ENCODE data around the gene ZDHHC21. TPM values are rescaled to one million over a fixed set of nuclear protein-coding genes. Genes with fewer than 3 reads are reported as not detected.

Gene ZDHHC21
- polyA plus RNA-seq, 3 donors = 0.34 to 2.0 (median 1.0) TPM

DNA sequence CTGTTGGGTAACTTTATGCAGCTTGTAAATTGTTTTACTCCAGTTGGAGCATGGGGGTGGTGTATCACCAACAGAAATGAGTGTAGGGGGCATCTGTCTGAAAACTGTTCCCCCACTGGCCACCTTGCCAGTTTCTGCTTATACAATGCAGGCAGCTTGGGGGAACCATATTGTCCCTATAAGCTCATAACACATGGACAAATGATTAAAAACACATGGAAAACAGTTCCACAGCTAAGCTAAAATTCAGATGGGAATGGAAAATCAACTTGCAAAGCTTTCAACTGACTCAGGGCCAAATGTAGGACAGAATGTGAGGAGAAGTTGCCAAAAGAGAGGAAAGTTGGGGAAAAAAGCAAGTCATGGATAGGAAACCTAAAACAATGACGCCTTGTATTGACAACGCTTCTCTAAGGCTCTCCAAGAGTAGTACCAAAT, 37.2 kb upstream of the ZDHHC21 start:
- WGBS (ENCODE audit: insufficient coverage) = no CpG with 5 or more reads among the region's 2 CpGs
- H2AFZ ChIP-seq (ENCODE audit: insufficient read depth, low read depth, low read length, poor library complexity, severe bottlenecking) = no peak overlapping the region

DNA sequence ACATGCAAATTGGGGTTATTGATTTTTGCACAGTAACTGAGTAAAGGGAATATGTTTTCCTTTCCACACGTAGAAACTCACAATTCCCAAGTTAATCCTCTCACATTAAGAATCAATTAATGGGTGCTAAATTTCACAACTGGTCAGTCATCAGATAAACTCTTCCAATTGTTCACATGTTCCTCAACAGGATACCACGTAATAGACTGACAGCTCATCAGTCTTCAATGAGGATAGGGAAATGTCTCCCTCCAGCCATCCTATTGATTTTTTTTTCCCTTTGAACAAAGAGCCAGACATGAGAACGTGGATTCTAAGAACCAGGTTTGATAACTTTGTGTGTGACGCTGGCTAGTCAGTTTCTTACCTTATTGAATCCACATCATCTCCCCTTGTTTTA, 30.1 kb upstream of the ZDHHC21 start:
- Mint-ChIP-seq H3K36me3 (no peaks in the 10 kb centered on the region), H3K27me3 (ENCODE audit: low read depth in 3 of 3) (peaks cover 2 to 8% (median 7%) of the 10 kb centered on the region in 3 donors), H3K27ac (no peak overlapping the region), H3K9me3 (peaks cover 0 to 5% (median 1%) of the 10 kb centered on the region in 7 donors), H3K4me1 (no peaks in the 10 kb centered on the region), H3K4me3 (no peak overlapping the region)
- no peak overlapping the region for H3K27ac ChIP-seq (ENCODE audit: low read depth in 1 of 2, low read length in 2 of 2)
- no peaks in the 10 kb centered on the region for H3K79me2 ChIP-seq (ENCODE audit: insufficient read depth, low read length)
- intact Hi-C loops (cut with micrococcal nuclease) = no loop called here
- H3K4me1 ChIP-seq (ENCODE audit: control insufficient read depth in 1 of 2, insufficient read depth in 2 of 2, low read length in 2 of 2) = no peaks in the 10 kb centered on the region
- H3K9me3 ChIP-seq (replicated peaks in 1 of 2; ENCODE audit: control insufficient read depth in 1 of 2, insufficient read depth in 1 of 2, low read length in 2 of 2) = no peaks in the 10 kb centered on the region
- peaks cover 0 to under 1% of the 10 kb centered on the region in 2 donors for H3K27me3 ChIP-seq (ENCODE audit: control insufficient read depth in 2 of 2, insufficient read depth in 2 of 2, low read length in 2 of 2)
- H4K20me1 ChIP-seq (ENCODE audit: insufficient read depth, low read length) = no peaks in the 10 kb centered on the region
- no peak for DNase-seq
- H3K9ac ChIP-seq (ENCODE audit: insufficient read depth, low read length, poor library complexity, severe bottlenecking) = no peak overlapping the region
- no peaks in the 10 kb centered on the region for H3K36me3 ChIP-seq (replicated peaks in 1 of 2; ENCODE audit: control insufficient read depth in 1 of 2, insufficient read depth in 2 of 2, low read length in 2 of 2)
- no peak overlapping the region for H3K4me2 ChIP-seq (replicated peaks; ENCODE audit: extremely low read depth, low read length, poor library complexity, severe bottlenecking)
- WGBS (ENCODE audit: insufficient coverage) = 60% methylated on average over 1 of the region's 4 CpGs
- no peak overlapping the region for H3K4me3 ChIP-seq (replicated peaks in 1 of 3; ENCODE audit: low read depth in 2 of 3, low read length in 3 of 3)
- no peak for TF ChIP-seq CTCF (IDR thresholded peaks at IDR 0.05)
- H2AFZ ChIP-seq (ENCODE audit: insufficient read depth, low read depth, low read length, poor library complexity, severe bottlenecking) = no peak overlapping the region

More for the DNA sequence above, 37.2 kb upstream of the ZDHHC21 start:
- Histone ChIP-seq H3K4me3 (replicated peaks in 1 of 3; ENCODE audit: low read depth in 2 of 3, low read length in 3 of 3) (no peak overlapping the region), H3K79me2 (ENCODE audit: insufficient read depth, low read length) (no peaks in the 10 kb centered on the region), H3K27ac (ENCODE audit: low read depth in 1 of 2, low read length in 2 of 2) (no peak overlapping the region), H3K9ac (ENCODE audit: insufficient read depth, low read length, poor library complexity, severe bottlenecking) (no peak overlapping the region), H3K36me3 (replicated peaks in 1 of 2; ENCODE audit: control insufficient read depth in 1 of 2, insufficient read depth in 2 of 2, low read length in 2 of 2) (no peaks in the 10 kb centered on the region), H3K9me3 (replicated peaks in 1 of 2; ENCODE audit: control insufficient read depth in 1 of 2, insufficient read depth in 1 of 2, low read length in 2 of 2) (no peaks in the 10 kb centered on the region), H3K27me3 (ENCODE audit: control insufficient read depth in 2 of 2, insufficient read depth in 2 of 2, low read length in 2 of 2) (no peaks in the 10 kb centered on the region), H3K4me2 (replicated peaks; ENCODE audit: extremely low read depth, low read length, poor library complexity, severe bottlenecking) (no peak overlapping the region), H3K4me1 (ENCODE audit: control insufficient read depth in 1 of 2, insufficient read depth in 2 of 2, low read length in 2 of 2) (no peaks in the 10 kb centered on the region), H4K20me1 (ENCODE audit: insufficient read depth, low read length) (no peaks in the 10 kb centered on the region)
- Mint-ChIP-seq H3K4me3 (no peak overlapping the region), H3K36me3 (no peaks in the 10 kb centered on the region), H3K4me1 (no peaks in the 10 kb centered on the region), H3K9me3 (peaks cover 0 to 4% (median 4%) of the 10 kb centered on the region in 7 donors), H3K27me3 (ENCODE audit: low read depth in 3 of 3) (peaks cover 0 to 4% (median 2%) of the 10 kb centered on the region in 3 donors), H3K27ac (no peak overlapping the region)
- intact Hi-C loops (cut with micrococcal nuclease) = no loop called here
- no peak for DNase-seq
- no peak for TF ChIP-seq CTCF (IDR thresholded peaks at IDR 0.05)

All from CD14-positive monocyte (primary cell).